ENCODE results near the gene MICOS13.

Gene MICOS13

GRCh38 chr19:5641171-5641570, 39.1 kb downstream of the MICOS13 start:
- H3K79me2 ChIP-seq (ENCODE audit: control insufficient read depth, insufficient read depth, low read length, unreplicated experiment) = peaks cover 82% of the 10 kb centered on the region
- H3K27me3 ChIP-seq (ENCODE audit: insufficient read depth, low read length) = no peaks in the 10 kb centered on the region
- no peak overlapping the region for H3K4me3 ChIP-seq (ENCODE audit: low read depth, low read length)
- H3K36me3 ChIP-seq (ENCODE audit: insufficient read depth, low read length) = peaks cover 8% of the 10 kb centered on the region; the same call in 1 of the 2 replicates
- no peaks in the 10 kb centered on the region for H3K4me1 ChIP-seq (ENCODE audit: control insufficient read depth, insufficient read depth, low read length, unreplicated experiment)
- H2AFZ ChIP-seq (ENCODE audit: low read length, unreplicated experiment) = no peak overlapping the region
- H3K27ac ChIP-seq (ENCODE audit: low read depth, low read length) = no peak overlapping the region

- H3K4me1 ChIP-seq (ENCODE audit: control insufficient read depth, insufficient read depth, low read length, unreplicated experiment) = no peaks in the 10 kb centered on the region
- no peaks in the 10 kb centered on the region for H3K27me3 ChIP-seq (ENCODE audit: insufficient read depth, low read length)
- H3K36me3 ChIP-seq (ENCODE audit: insufficient read depth, low read length) = 0 out of 2 replicates have a peak, but pooled peaks cover 3% of the 10 kb centered on the region
- H2AFZ ChIP-seq (ENCODE audit: low read length, unreplicated experiment) = no peak overlapping the region
- H3K79me2 ChIP-seq (ENCODE audit: control insufficient read depth, insufficient read depth, low read length, unreplicated experiment) = peaks cover 84% of the 10 kb centered on the region
- no peak overlapping the region for H3K4me3 ChIP-seq (ENCODE audit: low read depth, low read length)
- H3K27ac ChIP-seq (ENCODE audit: low read depth, low read length) = no peak overlapping the region
These were observed 42.3 kb downstream of the MICOS13 start for GRCh38 chr19:5637971-5638370.

GRCh38 chr19:5635427-5635826, 44.9 kb downstream of the MICOS13 start:
- Histone ChIP-seq H3K4me1 (ENCODE audit: control insufficient read depth, insufficient read depth, low read length, unreplicated experiment) (no peaks in the 10 kb centered on the region), H2AFZ (ENCODE audit: low read length, unreplicated experiment) (no peak overlapping the region), H3K36me3 (ENCODE audit: insufficient read depth, low read length) (no peaks in the 10 kb centered on the region), H3K27me3 (ENCODE audit: insufficient read depth, low read length) (no peaks in the 10 kb centered on the region), H3K27ac (ENCODE audit: low read depth, low read length) (no peak overlapping the region), H3K4me3 (ENCODE audit: low read depth, low read length) (no peak overlapping the region), H3K79me2 (ENCODE audit: control insufficient read depth, insufficient read depth, low read length, unreplicated experiment) (peaks cover 87% of the 10 kb centered on the region)

GRCh38 chr19:5632657-5633056, 47.7 kb downstream of the MICOS13 start:
- peaks cover 11% of the 10 kb centered on the region for H3K36me3 ChIP-seq (ENCODE audit: insufficient read depth, low read length)
- H3K4me1 ChIP-seq (ENCODE audit: control insufficient read depth, insufficient read depth, low read length, unreplicated experiment) = peaks cover 7% of the 10 kb centered on the region
- no peaks in the 10 kb centered on the region for H3K27me3 ChIP-seq (ENCODE audit: insufficient read depth, low read length)
- no peak overlapping the region for H3K27ac ChIP-seq (ENCODE audit: low read depth, low read length)
- peaks cover 88% of the 10 kb centered on the region for H3K79me2 ChIP-seq (ENCODE audit: control insufficient read depth, insufficient read depth, low read length, unreplicated experiment)
- H3K4me3 ChIP-seq (ENCODE audit: low read depth, low read length) = no peak overlapping the region
- no peak overlapping the region for H2AFZ ChIP-seq (ENCODE audit: low read length, unreplicated experiment)

- Histone ChIP-seq H3K27me3 (ENCODE audit: insufficient read depth, low read length) (no peaks in the 10 kb centered on the region), H3K36me3 (ENCODE audit: insufficient read depth, low read length) (peaks cover 16% of the 10 kb centered on the region), H2AFZ (ENCODE audit: low read length, unreplicated experiment) (no peak overlapping the region), H3K27ac (ENCODE audit: low read depth, low read length) (no peak overlapping the region), H3K79me2 (ENCODE audit: control insufficient read depth, insufficient read depth, low read length, unreplicated experiment) (peaks cover 88% of the 10 kb centered on the region), H3K4me3 (ENCODE audit: low read depth, low read length) (no peak overlapping the region), H3K4me1 (ENCODE audit: control insufficient read depth, insufficient read depth, low read length, unreplicated experiment) (peaks cover 11% of the 10 kb centered on the region)
These were observed 48.1 kb downstream of the MICOS13 start for GRCh38 chr19:5632241-5632612.

- Histone ChIP-seq H3K79me2 (ENCODE audit: control insufficient read depth, insufficient read depth, low read length, unreplicated experiment) (peaks cover 91% of the 10 kb centered on the region), H3K36me3 (ENCODE audit: insufficient read depth, low read length) (peaks cover 17% of the 10 kb centered on the region), H2AFZ (ENCODE audit: low read length, unreplicated experiment) (no peak overlapping the region), H3K27ac (ENCODE audit: low read depth, low read length) (no peak overlapping the region), H3K27me3 (ENCODE audit: insufficient read depth, low read length) (no peaks in the 10 kb centered on the region), H3K4me3 (ENCODE audit: low read depth, low read length) (no peak overlapping the region), H3K4me1 (ENCODE audit: control insufficient read depth, insufficient read depth, low read length, unreplicated experiment) (peaks cover 16% of the 10 kb centered on the region)
These were observed 48.6 kb downstream of the MICOS13 start for GRCh38 chr19:5631567-5632240.

GRCh38 chr19:5628919-5629481, 51.3 kb downstream of the MICOS13 start:
- Histone ChIP-seq H3K79me2 (ENCODE audit: control insufficient read depth, insufficient read depth, low read length, unreplicated experiment) (peaks cover 92% of the 10 kb centered on the region), H3K27me3 (ENCODE audit: insufficient read depth, low read length) (no peaks in the 10 kb centered on the region), H3K27ac (ENCODE audit: low read depth, low read length) (no peak overlapping the region), H3K36me3 (ENCODE audit: insufficient read depth, low read length) (peaks cover 17% of the 10 kb centered on the region), H3K4me1 (ENCODE audit: control insufficient read depth, insufficient read depth, low read length, unreplicated experiment) (peaks cover 35% of the 10 kb centered on the region), H2AFZ (ENCODE audit: low read length, unreplicated experiment) (no peak overlapping the region), H3K4me3 (ENCODE audit: low read depth, low read length) (no peak overlapping the region)

GRCh38 chr19:5628461-5628860, 51.9 kb downstream of the MICOS13 start:
- Histone ChIP-seq H3K4me3 (ENCODE audit: low read depth, low read length) (no peak overlapping the region), H3K36me3 (ENCODE audit: insufficient read depth, low read length) (peaks cover 17% of the 10 kb centered on the region), H3K4me1 (ENCODE audit: control insufficient read depth, insufficient read depth, low read length, unreplicated experiment) (peaks cover 35% of the 10 kb centered on the region), H2AFZ (ENCODE audit: low read length, unreplicated experiment) (no peak overlapping the region), H3K27ac (ENCODE audit: low read depth, low read length) (no peak overlapping the region), H3K79me2 (ENCODE audit: control insufficient read depth, insufficient read depth, low read length, unreplicated experiment) (peaks cover 92% of the 10 kb centered on the region), H3K27me3 (ENCODE audit: insufficient read depth, low read length) (no peaks in the 10 kb centered on the region)

Measured in ACC112 (cell line).